Nephron (organoid): ENCODE data around the gene DIPK1B.

ENCODE experiments used
- H3K27ac Mint-ChIP-seq, 3 experiments: 2 replicates each; pipeline ENCODE4 v1.8.0; 2020; ENCODE audit warnings: mixed read lengths in 3 of 3, mild to moderate bottlenecking in 2 of 3, moderate library complexity in 1 of 3
- H3K27me3 Mint-ChIP-seq: 2 replicates; pipeline ENCODE4 v1.8.0; 2021; ENCODE audit warnings: low read depth, mild to moderate bottlenecking, moderate library complexity, mixed read lengths
- H3K36me3 Mint-ChIP-seq: 2 replicates; pipeline ENCODE4 v1.8.0; 2020; ENCODE audit warnings: low read depth, mixed read lengths
- H3K4me1 Mint-ChIP-seq: 2 replicates; pipeline ENCODE4 v1.8.0; 2020; ENCODE audit warnings: mixed read lengths
- H3K4me3 Mint-ChIP-seq, 3 experiments: 2 replicates each; pipeline ENCODE4 v1.8.0; 2020; ENCODE audit warnings: mild to moderate bottlenecking in 3 of 3, mixed read lengths in 3 of 3, moderate library complexity in 2 of 3
- H3K9me3 Mint-ChIP-seq: 2 replicates; pipeline ENCODE4 v1.8.0; 2020; ENCODE audit warnings: mixed read lengths
- TF ChIP-seq, protein P1 (sequence below), 3 experiments: fragments of 200-600 bp; sonication (generic); IDR thresholded peaks; one replicate each; pipeline ENCODE4 v1.5.0; 2021; ENCODE audit warnings: antibody characterized with exemption in 3 of 3; ENCODE audit not compliant: unreplicated experiment in 3 of 3

Gene DIPK1B

DNA sequence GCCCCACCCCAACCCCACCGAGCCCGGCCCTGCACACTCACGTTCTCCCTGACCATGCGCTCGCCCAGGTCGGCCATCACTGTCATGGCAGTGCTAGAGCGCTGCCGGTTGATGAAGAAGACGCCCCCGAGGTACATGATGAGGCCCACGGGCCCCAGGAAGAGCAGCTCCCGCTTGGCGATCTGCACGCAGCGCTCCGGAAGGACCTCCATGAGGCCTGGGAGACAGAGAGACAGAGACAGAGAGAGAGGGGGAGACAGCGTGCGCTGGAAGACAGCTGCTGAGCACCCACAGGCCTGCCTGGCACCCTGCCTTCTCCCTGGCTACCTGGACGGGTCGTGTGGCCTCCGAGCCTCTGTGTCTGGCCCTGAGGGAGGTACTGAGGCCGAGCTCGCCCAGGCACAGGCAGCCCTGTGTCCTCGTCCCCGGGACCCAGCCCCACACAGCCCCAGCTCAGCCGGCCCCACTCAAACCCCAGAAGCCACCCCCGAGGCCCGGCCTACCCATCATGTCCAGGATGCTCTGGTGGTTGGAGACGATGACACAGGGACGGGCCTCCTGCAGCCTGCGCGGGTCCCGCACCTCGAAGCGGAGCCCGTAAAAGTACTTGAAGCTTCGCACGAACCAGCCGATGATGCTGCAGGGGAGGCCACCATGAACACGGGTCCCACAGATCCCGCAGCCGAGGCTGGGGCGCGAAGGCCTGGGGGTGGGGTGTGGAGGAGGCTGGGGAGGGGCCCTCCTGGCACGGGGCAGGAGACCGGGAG is 35.3 kb upstream of the DIPK1B start:
- TF ChIP-seq, protein P1, sequence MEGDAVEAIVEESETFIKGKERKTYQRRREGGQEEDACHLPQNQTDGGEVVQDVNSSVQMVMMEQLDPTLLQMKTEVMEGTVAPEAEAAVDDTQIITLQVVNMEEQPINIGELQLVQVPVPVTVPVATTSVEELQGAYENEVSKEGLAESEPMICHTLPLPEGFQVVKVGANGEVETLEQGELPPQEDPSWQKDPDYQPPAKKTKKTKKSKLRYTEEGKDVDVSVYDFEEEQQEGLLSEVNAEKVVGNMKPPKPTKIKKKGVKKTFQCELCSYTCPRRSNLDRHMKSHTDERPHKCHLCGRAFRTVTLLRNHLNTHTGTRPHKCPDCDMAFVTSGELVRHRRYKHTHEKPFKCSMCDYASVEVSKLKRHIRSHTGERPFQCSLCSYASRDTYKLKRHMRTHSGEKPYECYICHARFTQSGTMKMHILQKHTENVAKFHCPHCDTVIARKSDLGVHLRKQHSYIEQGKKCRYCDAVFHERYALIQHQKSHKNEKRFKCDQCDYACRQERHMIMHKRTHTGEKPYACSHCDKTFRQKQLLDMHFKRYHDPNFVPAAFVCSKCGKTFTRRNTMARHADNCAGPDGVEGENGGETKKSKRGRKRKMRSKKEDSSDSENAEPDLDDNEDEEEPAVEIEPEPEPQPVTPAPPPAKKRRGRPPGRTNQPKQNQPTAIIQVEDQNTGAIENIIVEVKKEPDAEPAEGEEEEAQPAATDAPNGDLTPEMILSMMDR (IDR thresholded peaks at IDR 0.05; ENCODE audit: unreplicated experiment in 3 of 3) = no peak
- Mint-ChIP-seq H3K4me3 (no peak overlapping the region), H3K4me1 (no peaks in the 10 kb centered on the region), H3K27ac (no peak overlapping the region), H3K36me3 (no peaks in the 10 kb centered on the region), H3K9me3 (no peaks in the 10 kb centered on the region), H3K27me3 (no peaks in the 10 kb centered on the region)

DNA sequence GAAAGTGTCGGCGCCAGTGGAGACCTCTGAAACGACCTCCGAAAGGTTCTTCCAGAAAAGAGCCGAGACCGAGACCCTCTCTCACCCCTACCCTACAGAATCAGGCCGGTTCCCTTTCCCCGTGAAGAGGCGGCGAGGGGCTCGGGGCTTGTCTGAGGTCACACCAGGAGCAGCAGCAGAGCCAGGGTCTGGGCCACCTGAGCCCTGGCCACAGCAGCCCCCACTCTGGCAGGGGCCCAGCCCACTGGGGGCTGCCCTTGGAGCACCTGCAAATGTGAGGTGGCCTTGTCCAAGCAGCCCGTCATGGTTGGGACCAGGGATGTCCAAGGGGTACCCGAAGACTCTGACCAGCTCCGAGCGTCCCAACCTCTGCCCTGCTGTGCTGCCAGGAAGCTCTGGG is 34.3 kb upstream of the DIPK1B start:
- no peak overlapping the region for H3K4me3 Mint-ChIP-seq
- H3K27me3 Mint-ChIP-seq = no peaks in the 10 kb centered on the region
- H3K4me1 Mint-ChIP-seq = no peaks in the 10 kb centered on the region
- no peaks in the 10 kb centered on the region for H3K36me3 Mint-ChIP-seq
- no peak overlapping the region for H3K27ac Mint-ChIP-seq
- H3K9me3 Mint-ChIP-seq = no peaks in the 10 kb centered on the region
- TF ChIP-seq, protein P1 (IDR thresholded peaks at IDR 0.05; ENCODE audit: unreplicated experiment in 3 of 3) = no peak

DNA sequence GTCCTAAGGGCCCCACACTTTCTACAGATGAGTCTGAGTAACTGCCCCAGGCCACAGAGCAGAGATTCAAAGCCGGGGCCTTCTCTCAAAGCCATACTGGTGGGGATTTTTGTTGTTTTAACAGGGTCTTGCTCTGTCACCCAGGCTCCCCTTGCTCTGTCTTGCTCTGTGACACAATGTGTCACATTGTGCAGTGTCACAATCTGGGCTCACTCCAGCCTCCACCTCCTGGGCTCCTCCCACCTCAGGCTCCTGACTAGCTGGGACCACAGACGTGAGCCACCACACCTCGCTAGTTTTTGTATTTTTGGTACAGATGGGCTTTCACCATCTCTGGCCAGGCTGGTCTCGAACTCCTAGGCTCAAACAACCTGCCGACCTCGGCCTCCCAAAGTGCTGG is 33.7 kb upstream of the DIPK1B start:
- no peaks in the 10 kb centered on the region for H3K9me3 Mint-ChIP-seq
- peak overlapping the region in 1 of 3 experiments; percentile 69 for H3K27ac Mint-ChIP-seq
- no peaks in the 10 kb centered on the region for H3K4me1 Mint-ChIP-seq
- H3K36me3 Mint-ChIP-seq = no peaks in the 10 kb centered on the region
- H3K27me3 Mint-ChIP-seq = no peaks in the 10 kb centered on the region
- TF ChIP-seq, protein P1 (IDR thresholded peaks at IDR 0.05; ENCODE audit: unreplicated experiment in 3 of 3) = no peak
- H3K4me3 Mint-ChIP-seq = no peak overlapping the region

DNA sequence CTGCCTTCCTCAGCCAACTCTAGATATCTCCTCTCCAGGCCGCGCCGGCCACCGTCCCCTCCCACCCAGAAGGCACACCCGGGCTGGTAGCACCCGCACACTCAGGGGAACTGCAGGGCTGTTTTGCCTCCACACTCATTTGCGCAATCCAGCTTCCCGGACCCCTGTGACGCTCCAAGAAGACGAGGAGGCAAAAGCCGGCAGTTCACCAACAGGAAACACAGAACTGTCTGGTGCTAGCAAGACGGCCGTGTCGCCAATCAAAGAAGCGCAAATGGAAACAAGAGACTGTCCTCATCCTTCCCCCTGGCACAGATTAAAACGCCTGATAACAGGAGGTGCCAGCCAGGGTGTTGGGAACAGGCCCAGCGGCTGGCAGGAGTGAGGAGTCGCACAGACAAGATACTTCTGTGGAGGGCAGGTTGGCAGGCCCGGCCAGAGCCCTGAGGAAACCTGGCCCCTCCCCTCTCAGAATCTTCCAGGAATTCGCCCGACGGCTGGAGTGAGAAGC is 32.9 kb upstream of the DIPK1B start:
- Mint-ChIP-seq H3K4me1 (no peaks in the 10 kb centered on the region), H3K27me3 (no peaks in the 10 kb centered on the region), H3K4me3 (no peak overlapping the region), H3K9me3 (no peaks in the 10 kb centered on the region), H3K36me3 (no peaks in the 10 kb centered on the region), H3K27ac (peak overlapping the region in 1 of 3 experiments; percentile 5)
- TF ChIP-seq, protein P1 (IDR thresholded peaks at IDR 0.05; ENCODE audit: unreplicated experiment in 3 of 3) = no peak

- TF ChIP-seq, protein P1 (IDR thresholded peaks at IDR 0.05; ENCODE audit: unreplicated experiment in 3 of 3) = no peak
- Mint-ChIP-seq H3K36me3 (no peaks in the 10 kb centered on the region), H3K27ac (no peak overlapping the region), H3K9me3 (no peaks in the 10 kb centered on the region), H3K27me3 (no peaks in the 10 kb centered on the region), H3K4me1 (no peaks in the 10 kb centered on the region), H3K4me3 (no peak overlapping the region)
Measured at GRCh38 chr9:136681029-136681428, 31.3 kb upstream of the DIPK1B start.
